Stimulated activated CD4-positive, alpha-beta T cell treated with anti-CD3 and anti-CD28 coated beads, TNF-alpha, amount 100 ng/mL, for 48 hours (primary cell): ENCODE data around the gene BCAR1.
"Not testable (repeated sequence)": the region's sequence is repeated elsewhere in the genome, so short reads cannot be mapped to it uniquely, and the experiment has no call there.

ENCODE experiments used
- DNase-seq, 3 donors: peaks; one replicate each; pipeline ENCODE4 v3.0.0-alpha.2; 2020; ENCODE audit warnings: low read depth in 3 of 3

Gene BCAR1

DNA sequence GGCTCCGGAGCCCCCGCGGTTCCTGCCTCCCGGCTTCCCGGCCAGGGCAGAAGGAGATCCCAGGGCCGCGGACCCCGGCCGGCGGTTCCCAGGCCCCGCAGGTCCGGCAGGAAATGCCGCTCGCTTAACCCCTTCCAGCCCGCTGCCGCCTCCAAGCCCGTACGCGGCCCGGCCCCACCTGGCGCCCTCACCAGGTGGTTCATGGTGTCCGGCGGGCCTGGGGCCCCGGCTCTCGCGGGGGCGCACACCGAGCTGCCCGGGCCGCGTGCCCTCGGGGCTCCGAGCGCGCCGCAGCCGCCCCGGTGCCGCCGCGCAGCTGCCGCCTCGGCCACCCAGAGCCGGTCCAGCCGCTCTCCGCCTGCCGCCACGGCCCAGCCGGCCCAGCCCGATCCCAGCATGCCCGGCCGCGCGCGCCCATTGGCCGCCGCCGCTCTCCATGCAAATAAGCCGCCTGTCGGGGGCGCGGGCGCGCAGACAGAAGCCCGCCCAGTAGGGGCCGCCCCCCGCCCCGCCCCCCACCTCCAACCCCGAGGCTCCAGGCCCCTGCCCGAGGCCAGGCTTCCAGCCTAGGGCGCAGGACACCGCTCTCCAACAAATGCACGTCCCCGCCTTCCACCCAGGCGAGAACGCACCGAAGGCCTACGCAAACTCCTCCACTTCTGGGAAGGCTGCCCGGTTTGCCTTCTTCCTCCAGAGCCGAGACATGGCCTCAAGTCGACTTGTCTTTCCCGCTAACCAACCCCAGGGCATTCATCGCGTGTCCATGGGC, at the start of gene BCAR1:
Gene BCAR1, minus strand, starts transcription at position 345 of the 769 bp plus-strand sequence. Its CDS starts 142 bp downstream, at position 203.
- no peak for DNase-seq

DNA sequence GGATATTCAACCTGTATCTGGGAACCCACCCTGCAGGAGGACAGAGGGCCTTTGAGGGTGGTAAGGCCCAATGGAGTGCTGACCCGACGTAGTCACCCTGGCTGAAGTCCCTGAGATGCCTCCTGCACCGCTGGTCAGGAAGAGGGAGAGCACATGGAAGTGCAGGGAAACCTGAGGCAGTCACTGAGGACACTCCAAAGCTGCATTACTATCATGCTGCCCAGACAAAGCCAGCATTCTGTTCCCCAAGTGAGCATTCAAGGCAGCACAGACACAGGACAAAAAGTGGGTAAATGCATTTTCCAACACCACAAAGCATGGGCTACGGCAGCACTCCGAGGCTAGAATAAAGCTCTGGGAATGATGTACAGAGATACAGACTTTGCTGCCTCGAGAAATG, 46.8 kb upstream of the BCAR1 start:
- DNase-seq, result no peak

- DNase-seq, result no peak
Measured at GRCh38 chr16:75296606-75297005, 45.2 kb upstream of the BCAR1 start.

DNA sequence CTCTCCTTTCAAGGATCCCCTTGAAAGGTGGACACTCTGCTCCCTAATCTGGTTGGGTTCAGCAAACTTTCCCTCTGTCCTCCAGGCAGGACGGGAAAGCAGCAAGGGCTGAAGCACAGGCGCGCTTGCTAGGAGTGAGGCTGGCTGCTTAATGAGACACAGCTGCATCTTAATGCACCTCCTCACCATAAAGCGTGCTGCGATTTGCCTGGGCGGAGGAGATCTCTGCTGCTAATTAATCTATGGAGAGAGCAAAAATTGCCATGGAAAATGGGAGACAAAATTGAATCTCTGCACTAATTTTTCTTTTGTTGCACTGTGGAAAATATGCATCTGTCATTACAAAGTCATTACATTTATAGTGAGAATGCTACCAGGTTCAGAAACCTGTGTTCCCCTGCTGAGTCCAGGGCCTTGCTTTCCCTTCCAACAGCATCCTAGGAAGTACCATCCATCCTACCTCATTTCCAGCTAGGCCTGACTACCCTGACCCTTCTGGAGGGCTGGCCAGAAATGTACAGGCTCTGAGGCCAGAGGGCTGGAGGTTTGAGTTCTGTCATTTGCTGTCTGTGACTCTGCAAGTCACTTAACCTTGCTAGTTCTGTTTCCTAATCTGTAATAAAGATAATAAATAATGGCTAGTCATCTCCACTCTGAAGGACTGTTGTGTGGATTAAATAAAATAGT, 43.5 kb upstream of the BCAR1 start:
- DNase-seq, result no peak

GRCh38 chr16:75293772-75294171, 42.3 kb upstream of the BCAR1 start:
- no peak for DNase-seq

DNA sequence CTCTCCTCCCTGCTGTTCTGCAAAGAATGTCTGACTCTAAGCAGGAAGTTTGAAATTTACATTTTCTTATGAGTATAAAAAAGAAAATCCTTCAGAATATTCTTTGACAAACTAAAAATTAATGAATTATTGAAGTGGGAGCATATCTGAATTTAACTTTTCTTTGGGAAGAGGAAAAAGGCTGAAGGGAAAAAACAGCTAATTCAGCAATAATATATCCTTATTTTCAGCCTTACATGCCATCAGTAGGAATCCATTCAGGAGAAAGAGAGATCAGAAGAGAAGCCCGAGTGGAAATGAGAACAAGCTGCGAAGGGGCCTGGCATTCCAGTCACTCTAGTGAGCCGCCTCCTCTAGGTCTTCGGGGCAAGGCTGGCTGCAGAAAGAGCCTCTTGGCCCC, 41.7 kb upstream of the BCAR1 start:
- no peak for DNase-seq

- DNase-seq, result no peak
Measured at GRCh38 chr16:75292691-75293090, 41.3 kb upstream of the BCAR1 start.

DNA sequence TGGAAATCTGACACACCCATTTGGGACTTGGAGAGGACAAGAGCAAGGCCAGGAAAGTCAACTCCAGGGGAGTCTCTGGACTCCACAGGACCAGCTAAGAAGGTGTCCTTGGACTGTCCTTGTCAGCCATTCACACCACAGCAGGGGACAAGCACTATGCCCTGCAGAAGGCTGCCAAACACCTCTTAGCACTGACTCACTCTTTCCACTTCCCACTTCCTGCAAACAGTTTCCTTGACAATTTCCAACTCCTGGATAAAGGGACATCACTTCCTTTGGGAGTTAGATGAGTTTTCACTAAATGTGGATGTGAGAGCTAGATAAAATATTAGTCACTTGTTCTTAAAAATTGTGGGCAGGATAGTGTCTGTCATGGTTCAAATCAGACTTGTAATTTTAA, 37.8 kb upstream of the BCAR1 start:
- DNase-seq, result no peak

DNA sequence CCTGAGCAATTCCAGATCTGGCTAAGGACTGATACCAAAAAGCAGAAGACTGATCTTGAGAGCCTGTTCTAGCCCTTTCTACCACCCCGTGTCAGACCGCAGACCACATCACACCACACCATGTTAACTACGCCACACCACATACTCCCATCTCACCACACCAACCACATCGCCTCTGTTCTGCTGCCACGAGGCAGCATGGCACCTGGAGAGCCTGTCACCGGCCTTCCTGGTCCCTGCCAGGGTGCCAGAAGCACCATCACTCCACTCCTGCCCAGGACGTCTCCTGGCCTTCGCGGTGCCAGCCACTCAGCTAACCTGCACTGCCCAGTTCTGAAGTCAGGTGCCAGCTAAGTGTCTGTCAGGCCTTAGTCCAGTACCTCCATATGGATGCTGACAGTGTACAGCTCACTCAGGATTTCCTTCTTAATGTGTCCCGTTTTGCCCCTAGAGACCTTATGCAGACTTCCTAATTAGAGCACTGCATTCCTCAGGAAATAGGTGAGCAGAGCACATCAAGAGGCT, 37.2 kb upstream of the BCAR1 start:
- peak; percentile 31 to 60 (median 48) for DNase-seq

DNA sequence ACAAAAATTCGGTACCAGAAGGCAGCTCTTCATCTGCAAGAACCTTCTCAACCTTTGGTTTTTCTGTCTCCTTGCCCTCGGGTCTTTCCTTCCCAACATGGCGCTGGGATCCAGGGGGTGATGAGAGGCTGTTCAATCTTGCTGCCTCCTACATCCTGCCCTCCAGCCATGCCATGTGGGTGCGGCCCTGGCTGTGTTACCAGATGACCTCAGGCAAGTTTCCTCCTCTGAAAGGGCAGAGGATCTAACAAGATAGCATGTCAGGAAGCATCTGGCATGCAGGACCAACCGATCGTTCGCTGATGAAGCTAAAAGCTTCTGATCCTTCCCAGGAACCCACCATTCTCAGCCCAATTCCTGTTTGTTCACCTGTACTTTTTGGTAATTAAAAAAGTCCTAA, 36.8 kb upstream of the BCAR1 start:
- no peak for DNase-seq

GRCh38 chr16:75287708-75288107, 36.3 kb upstream of the BCAR1 start:
- DNase-seq, result no peak

- DNase-seq, result no peak
Measured at GRCh38 chr16:75286389-75286788, 35.0 kb upstream of the BCAR1 start.

DNA sequence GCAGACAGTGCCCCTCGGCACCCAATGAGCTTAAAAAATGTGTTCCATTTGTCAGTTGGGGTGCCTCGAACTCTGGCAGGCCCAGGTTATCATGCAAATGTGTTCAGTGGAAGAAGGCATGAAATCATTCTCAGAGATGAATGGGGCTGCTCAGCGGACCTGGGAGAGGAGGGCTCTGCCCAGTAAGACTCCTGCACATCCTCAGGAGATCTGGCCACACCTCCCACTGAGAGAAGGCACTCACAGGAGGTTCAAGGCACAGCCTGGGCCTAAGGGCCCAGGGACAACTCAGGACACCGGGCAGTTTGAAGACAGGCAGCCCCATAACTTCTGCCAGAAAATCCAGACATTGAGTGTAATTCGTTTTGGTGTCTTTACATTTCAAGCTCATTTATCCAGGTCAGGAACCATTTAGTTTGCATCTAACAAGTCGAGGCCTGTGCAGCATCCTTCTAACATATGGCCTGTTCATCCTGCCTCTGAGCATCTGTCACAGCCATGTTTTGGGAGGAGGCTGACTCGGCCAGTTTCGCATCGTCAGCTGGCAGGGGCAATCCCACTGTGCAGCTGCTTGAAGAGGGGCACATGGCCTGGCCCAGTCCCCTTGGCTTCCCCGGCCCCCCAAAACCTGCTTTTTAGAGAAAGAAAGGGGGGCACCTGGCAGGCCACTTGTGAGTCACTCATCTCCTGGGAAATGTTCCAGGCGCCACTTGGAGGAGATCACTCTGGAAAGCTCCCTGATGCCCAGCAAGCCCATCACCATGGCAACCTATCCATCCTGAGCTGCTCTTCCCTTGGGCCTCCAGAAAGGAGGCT, 31.2 kb upstream of the BCAR1 start:
- no peak for DNase-seq

- no peak for DNase-seq
Measured at GRCh38 chr16:75281826-75282225, 30.4 kb upstream of the BCAR1 start.

DNA sequence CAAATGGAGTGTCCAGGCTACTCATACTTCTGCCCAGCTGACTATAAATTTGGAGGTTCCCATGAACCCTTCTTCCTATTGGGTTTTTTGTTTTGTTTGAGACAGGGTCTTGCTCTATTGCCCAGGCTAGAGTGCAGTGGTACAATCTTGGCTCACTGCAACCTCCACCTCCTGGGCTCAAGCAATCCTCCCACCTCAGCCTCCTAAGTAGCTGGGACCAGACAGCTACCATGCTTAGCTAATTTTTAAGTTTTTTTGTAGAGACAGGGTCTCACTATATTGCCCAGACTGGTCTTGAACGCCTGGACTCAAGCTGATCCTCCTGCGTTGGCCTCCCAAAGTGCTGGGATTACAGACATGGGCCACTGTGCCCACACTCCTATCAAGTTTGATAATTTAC, 29.6 kb upstream of the BCAR1 start:
- not testable (repeated sequence) for DNase-seq

DNA sequence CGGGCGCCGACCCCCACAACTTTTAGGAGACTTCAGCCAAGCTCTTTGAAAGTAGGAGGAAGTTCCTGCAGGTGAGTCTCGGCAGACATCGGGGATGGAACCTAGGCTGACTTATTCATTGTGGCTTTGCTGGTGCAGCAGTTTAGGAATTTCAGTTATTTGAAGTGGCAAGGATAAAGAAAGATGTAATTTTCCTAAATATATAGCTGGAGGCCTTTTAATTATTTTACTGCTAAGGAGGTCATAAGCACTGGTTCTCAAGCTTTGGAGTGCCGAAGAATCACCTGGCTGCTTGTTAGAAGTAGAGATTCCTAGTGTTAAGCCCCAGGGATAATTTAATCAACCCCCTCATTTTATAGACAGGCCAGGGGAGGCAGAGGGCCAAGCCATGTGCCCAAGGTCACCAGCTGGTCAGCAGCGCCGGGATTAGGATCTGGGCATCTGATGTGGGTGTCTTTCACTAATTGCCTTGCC, 28.9 kb upstream of the BCAR1 start:
- DNase-seq, result no peak

DNA sequence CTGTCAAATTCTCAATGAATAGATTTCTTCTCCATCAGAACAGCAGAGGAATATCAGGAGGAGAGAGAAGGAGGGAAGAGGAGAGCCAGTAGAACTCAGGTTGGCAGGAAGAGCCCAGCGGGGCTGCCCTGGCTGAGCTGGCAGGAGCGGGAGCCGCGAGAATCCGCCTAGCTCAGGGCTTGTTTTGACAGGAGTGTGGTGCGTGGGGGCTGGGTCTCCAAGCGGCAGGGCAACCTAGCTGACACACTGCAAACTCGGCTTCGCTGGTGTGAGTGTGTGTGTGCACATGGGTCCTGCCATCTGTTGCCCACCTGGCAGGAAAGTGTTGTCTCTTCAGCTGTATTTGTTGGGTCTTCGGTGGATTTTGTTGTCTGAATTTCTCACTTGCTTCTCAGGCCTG, 27.9 kb upstream of the BCAR1 start:
- DNase-seq, result no peak

DNA sequence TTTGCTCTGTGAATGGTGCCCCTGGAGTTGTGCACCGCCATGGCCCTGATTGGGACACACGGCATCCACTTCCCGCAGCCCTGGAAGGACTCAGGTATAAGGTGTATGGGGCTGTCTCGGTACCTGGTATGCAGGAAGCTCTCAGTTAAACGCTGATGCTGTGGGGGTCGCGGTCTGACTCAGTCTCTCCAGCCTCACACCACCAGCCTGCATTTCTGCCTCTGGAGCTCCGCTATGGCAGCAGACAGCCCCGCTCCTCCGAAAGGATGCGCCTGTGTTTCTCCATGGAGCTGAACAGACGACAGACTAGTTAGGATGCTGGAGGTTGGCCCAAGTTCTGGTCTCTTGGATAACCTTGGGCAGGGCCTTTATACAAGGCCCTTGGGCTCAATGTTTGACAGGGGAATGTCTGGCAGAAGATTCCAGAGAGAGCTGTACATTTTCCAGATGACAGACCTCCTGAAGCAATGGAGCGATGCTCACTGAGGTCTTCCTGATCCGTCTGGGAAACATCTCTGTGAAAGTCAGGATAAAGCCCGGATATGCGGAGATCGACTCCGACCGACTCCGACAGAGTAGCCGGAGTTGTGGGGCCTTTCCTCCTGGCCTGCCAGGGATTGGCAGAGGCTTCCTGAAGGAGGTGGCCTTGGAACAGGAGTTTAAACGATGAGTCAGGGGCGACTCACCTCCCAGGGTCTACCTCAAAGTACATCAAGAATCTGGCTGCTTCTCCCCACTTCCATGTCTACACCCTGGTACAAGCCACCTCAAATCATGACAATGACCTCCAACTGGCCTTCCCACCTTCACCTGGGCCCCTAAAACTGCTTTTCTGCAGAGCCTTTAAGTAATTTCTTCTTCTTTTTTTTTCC, 21.9 kb upstream of the BCAR1 start:
- no peak for DNase-seq

- DNase-seq, result not testable (repeated sequence)
Measured at GRCh38 chr16:75272629-75273028, 21.2 kb upstream of the BCAR1 start.

DNA sequence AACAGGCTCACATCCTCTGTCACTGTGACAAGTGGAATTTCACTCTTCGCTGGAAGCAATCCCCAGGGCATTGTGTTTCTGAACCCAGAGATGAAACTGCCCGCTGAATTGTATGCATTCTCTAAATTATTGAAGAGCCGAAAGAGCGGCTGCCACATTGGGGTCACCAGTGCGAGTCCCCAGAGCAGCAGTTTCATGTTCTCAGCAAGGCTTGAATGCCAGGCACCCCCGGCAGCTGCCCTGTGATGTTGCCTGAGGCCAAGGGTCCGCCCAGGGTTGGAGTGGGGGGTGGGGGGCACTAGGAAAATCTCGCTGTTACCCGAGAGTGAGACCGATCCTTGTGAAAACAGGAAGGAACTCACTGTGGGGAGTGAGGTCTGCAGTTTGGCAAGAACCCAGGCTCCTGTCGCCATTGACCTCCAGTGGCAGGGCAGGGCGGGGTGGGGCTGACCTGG, 20.7 kb upstream of the BCAR1 start:
- DNase-seq, result no peak
